Measurements from ENCODE around the gene ZNF341. TPM values are rescaled to one million over a fixed set of nuclear protein-coding genes. Genes with fewer than 3 reads are reported as not detected.
"Not testable (repeated sequence)": the region's sequence is repeated elsewhere in the genome, so short reads cannot be mapped to it uniquely, and the experiment has no call there.

The ZNF341 gene
- total RNA-seq, 1 donor from 2014 or later, result 4.8 TPM

DNA sequence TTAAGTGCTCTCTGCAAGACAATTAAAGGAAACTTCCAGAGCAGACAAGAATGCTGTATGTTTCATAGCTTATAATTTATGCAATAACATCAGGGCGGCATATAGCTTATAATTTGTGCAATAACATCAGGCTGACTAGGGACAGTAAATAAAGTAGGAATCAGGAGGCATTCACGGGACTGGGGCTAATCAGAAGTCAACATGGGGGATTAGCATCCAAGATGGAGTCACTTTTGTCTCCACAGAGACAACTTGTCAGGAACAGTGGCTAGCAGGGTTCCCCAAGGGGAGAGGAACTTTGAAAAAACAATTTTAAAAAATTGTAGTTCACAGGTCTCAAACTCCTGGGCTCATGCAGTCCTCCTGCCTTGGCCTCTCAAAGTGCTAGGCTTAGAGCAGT is 3.3 kb upstream of the ZNF341 start:
- no peak for DNase-seq (ENCODE audit: low spot score)

DNA sequence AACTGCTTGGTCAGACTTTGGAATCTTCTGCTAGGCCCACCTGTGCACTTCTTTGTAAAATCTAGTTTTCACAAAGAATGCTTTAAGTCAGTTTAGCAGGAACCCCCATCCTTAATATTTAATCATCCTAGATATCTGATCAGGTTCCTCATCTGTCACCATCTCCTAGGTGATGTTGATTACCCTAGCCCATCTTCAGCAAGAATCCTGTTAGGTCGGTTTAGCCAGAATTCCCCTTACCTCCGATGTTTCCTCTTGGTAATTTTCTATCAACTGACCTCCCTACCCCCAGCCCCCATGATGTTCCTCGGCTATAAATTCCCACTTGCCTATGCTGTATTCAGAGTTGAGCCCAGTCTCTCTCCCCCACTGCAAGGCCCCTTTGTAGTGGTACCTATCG is 2.7 kb upstream of the ZNF341 start:
- DNase-seq (ENCODE audit: low spot score), result no peak

GRCh38 chr20:33730946-33731692 is 677 bp upstream of the ZNF341 start:
- DNase-seq (ENCODE audit: low spot score), result no peak

- no peak for DNase-seq (ENCODE audit: low spot score)
These were observed 572 bp downstream of the ZNF341 start for GRCh38 chr20:33732166-33732970.

- no peak for DNase-seq (ENCODE audit: low spot score)
These were observed 2.1 kb downstream of the ZNF341 start for GRCh38 chr20:33733654-33734576.

DNA sequence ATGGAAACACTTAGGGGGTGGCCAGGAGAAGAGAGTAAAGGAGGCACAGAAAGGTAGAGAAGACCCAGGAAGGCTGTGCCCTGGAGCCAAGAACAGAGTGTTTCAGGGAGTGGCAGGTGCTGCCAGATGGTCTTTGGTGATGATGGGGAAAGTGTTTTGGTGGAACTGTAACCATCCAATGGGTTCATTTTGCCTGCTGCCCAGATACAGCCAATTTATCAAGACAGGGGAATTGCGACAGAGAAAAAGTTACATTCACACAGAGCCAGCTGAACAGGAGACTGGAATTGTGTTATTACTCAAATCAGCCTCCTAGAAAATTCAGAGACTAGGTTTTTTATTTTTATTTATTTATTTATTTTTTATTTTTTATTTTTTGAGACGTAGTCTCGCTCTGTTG is 5.2 kb downstream of the ZNF341 start:
- DNase-seq (ENCODE audit: low spot score), result no peak

DNA sequence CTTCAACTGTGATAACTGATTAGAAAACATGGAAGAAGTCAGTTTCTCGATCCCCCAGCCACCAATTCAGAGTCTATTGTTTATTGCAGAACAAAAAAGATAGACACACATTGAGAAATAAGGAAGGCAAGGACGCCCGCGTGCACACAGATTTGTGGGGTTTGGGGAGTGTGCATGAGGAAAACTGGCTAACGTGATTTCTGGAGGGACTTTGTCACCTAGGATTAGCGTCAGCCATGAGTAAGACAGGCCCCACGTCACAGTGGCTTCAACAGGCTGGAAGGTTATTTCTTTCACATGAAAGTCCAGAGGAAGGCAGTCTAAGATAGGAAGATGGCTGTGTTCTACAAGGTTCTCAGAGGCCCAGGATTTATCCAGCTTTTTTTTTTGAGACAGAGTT is 7.7 kb downstream of the ZNF341 start:
- DNase-seq (ENCODE audit: low spot score), result no peak

DNA sequence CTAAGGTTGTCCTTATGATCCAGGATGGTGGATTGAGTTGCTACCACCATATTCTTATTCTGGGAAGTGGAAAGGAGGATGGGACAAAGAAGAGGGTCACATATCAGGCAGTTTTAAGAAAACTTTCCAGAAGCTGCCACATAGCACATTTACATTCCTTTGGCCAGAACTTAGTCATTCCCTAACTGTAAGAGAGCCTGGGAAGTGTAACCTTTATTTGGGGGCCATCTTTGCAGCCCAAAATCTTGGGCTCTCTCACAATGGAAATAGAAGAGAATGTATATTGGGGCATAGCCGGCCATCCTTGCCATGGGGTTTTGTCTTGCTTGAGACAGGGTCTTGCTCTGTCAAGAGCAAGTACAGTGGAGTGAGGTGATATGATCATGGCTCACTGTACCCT is 8.4 kb downstream of the ZNF341 start:
- no peak for DNase-seq (ENCODE audit: low spot score)

DNA sequence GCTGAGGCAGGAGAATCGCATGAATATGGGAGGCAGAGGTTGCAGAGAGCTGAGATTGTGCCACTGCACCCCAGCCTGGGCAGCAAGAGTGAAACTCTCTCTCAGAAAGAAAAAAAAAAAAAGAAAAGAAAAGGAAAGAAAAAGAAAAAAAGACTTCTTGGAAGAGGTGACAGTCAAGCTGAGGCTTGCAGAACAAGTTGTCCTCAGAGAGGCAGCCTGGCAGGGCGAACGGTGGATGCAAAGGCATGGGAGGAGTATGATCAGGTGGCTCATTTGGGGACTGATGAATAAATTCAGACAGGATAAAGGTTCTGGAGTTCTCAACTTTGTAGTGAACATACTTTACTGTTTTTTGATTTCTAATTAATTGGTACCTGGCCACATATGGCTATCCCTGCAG is 12.4 kb downstream of the ZNF341 start:
- DNase-seq (ENCODE audit: low spot score), result no peak

GRCh38 chr20:33744773-33745385 is 13.1 kb downstream of the ZNF341 start:
- DNase-seq (ENCODE audit: low spot score), result no peak

DNA sequence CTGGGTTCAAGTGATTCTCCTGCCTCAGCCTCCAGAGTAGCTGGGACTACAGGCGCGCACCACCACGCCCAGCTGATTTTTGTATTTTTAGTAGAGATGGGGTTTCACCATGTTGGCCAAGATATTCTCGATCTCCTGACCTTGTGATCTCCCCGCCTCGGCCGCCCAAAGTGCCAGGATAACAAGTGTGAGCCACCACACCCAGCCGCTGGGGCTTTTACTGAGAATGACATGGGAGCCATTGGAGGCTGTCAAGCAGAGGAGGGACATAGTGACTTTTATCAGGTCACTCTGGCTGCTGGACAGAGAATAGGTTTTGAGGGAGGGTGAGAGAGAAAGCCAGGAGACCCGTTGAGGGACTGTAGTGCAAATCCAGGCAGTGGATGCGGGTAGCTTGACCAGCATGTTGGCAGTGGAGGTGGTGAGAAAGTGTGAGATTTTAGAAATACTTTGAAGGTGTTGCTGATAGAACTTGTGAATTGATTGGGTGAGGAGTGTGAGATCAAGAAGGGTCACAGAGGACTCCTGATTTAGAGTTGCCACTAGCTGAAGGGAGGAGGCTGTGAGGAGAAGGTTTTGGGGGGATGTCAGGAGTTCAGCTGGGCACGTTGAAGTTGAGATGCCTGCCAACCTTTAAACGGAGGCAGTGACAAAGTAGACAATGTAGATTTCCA is 14.7 kb downstream of the ZNF341 start:
- DNase-seq (ENCODE audit: low spot score), result no peak

GRCh38 chr20:33751775-33752174 is 20.0 kb downstream of the ZNF341 start:
- DNase-seq (ENCODE audit: low spot score), result no peak

- DNase-seq (ENCODE audit: low spot score), result no peak
These were observed 21.3 kb downstream of the ZNF341 start for GRCh38 chr20:33753143-33753542.

GRCh38 chr20:33753763-33754162 is 22.0 kb downstream of the ZNF341 start:
- DNase-seq (ENCODE audit: low spot score), result no peak

GRCh38 chr20:33755936-33756490 is 24.2 kb downstream of the ZNF341 start:
- not testable (repeated sequence) for DNase-seq (ENCODE audit: low spot score)

- DNase-seq (ENCODE audit: low spot score), result no peak
These were observed 25.2 kb downstream of the ZNF341 start for GRCh38 chr20:33757046-33757445.

- no peak for DNase-seq (ENCODE audit: low spot score)
These were observed 25.7 kb downstream of the ZNF341 start for GRCh38 chr20:33757458-33757857.

GRCh38 chr20:33761698-33762250 is 30.0 kb downstream of the ZNF341 start:
- DNase-seq (ENCODE audit: low spot score), result no peak

DNA sequence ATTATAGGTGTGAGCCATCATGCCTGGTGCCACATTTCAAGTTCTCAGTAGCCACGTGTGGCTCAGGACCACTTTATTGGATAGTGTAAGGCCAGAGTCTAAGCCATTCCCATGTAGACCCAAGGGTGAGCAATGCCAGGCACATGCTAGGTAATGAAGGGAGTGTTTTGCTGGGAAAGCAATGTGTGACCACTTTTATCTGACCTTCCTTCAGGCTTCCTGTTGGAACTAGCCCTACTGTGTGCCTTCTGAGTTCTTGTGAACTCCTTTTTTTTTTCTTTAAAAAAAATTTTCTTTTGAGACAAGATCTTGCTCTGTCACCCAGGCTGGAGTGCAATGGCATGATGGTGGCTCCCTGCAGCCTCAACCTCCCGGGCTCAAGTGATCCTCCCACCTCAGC is 33.3 kb downstream of the ZNF341 start:
- DNase-seq (ENCODE audit: low spot score), result no peak

DNA sequence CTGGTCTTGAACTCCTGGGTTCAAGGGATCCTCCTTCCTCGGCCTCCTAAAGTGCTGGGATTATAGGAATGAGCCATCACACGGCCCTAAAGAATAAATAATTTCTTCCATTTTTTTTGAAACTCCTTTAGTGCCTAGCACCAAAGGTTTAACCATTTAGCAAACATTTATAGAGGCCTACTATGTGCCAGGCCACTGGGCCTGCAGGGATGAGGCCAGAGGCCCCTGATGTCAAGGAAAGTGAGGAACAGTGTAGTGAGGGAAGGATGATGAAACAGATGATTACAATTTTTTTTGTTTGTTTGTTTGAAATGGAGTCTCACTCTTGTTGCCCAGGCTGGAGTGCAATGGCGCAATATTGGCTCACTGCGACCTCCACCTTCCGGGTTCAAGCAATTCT is 33.8 kb downstream of the ZNF341 start:
- DNase-seq (ENCODE audit: low spot score), result no peak

- no peak for DNase-seq (ENCODE audit: low spot score)
These were observed 34.9 kb downstream of the ZNF341 start for GRCh38 chr20:33766686-33767085.

Measured in ureter (tissue), 1 donor.